ENCODE measurements around the gene MYL9.

DNA sequence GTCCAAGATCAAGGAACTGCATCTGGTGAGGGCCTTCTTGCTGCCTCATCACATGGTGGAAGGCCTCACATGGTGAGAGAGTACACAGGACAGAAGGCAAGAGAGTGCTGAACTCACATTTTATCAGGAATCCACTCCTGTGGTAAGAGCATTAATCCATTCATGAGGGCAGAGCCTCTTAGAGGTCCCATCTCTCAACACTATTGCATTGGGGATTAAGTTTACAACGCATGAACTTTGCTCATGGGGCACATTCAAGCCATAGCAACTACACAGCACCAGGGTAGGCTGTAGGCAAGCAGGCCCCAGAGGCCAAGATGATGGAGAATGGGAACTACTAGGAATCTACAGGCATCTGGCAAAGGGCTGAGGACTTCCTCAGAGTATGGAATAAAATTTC, 22.1 kb downstream of the MYL9 start:
- TF ChIP-seq, protein P1, sequence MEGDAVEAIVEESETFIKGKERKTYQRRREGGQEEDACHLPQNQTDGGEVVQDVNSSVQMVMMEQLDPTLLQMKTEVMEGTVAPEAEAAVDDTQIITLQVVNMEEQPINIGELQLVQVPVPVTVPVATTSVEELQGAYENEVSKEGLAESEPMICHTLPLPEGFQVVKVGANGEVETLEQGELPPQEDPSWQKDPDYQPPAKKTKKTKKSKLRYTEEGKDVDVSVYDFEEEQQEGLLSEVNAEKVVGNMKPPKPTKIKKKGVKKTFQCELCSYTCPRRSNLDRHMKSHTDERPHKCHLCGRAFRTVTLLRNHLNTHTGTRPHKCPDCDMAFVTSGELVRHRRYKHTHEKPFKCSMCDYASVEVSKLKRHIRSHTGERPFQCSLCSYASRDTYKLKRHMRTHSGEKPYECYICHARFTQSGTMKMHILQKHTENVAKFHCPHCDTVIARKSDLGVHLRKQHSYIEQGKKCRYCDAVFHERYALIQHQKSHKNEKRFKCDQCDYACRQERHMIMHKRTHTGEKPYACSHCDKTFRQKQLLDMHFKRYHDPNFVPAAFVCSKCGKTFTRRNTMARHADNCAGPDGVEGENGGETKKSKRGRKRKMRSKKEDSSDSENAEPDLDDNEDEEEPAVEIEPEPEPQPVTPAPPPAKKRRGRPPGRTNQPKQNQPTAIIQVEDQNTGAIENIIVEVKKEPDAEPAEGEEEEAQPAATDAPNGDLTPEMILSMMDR (conservative IDR thresholded peaks at IDR 0.05; ENCODE audit: low read length): no peak
- no peak for TF ChIP-seq EZH2phosphoT487 (IDR thresholded peaks at IDR 0.05; ENCODE audit: borderline replicate concordance, low read depth, low read length)
